Peyer's patch (tissue), 4 donors: ENCODE results near the gene CD300E.

Experiments
- POLR2A ChIP-seq, 2 donors: fragments of 450-650 bp; IDR thresholded peaks; one replicate each; pipeline ENCODE4 v1.5.1; 2017; ENCODE audit warnings: antibody characterized with exemption in 2 of 2, mild to moderate bottlenecking in 2 of 2, moderate library complexity in 2 of 2
- TF ChIP-seq, protein P1 (sequence below), 6 experiments: fragments of 450-650 bp in 4 of 6; fragments of 200-600 bp in 2 of 6; sonication (generic) in 1 of 6; IDR thresholded peaks; one replicate each; pipeline ENCODE4 v1.5.1; 2017 to 2019; ENCODE audit warnings: antibody characterized with exemption in 6 of 6, mild to moderate bottlenecking in 3 of 6, moderate library complexity in 1 of 6

DNA sequence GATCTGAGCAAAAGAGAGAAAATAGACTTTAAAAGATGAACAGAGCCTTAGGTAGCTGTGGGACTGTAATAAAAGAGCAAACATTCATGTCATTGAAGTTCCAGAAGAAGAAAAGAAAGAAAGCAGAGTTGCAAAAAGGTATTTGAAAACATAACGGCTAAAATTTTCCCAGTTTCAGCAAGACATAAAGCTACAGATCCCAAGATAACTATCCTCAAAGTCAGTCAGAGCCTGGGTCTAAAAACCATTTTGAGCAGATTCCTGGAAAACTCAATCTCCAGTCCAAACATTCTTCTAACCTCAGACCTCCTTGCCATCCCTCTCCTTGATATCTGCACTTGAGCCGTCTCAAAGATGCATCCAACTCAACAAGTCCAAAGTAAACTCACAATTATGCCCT lies 20.9 kb upstream of the CD300E start:
- TF ChIP-seq, protein P1, sequence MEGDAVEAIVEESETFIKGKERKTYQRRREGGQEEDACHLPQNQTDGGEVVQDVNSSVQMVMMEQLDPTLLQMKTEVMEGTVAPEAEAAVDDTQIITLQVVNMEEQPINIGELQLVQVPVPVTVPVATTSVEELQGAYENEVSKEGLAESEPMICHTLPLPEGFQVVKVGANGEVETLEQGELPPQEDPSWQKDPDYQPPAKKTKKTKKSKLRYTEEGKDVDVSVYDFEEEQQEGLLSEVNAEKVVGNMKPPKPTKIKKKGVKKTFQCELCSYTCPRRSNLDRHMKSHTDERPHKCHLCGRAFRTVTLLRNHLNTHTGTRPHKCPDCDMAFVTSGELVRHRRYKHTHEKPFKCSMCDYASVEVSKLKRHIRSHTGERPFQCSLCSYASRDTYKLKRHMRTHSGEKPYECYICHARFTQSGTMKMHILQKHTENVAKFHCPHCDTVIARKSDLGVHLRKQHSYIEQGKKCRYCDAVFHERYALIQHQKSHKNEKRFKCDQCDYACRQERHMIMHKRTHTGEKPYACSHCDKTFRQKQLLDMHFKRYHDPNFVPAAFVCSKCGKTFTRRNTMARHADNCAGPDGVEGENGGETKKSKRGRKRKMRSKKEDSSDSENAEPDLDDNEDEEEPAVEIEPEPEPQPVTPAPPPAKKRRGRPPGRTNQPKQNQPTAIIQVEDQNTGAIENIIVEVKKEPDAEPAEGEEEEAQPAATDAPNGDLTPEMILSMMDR (IDR thresholded peaks at IDR 0.05): no peak
- TF ChIP-seq POLR2A (IDR thresholded peaks at IDR 0.05): no peak
